Uterus (tissue), 4 donors: ENCODE data around the gene PLSCR1. TPM values are rescaled to one million over a fixed set of nuclear protein-coding genes. Genes with fewer than 3 reads are reported as not detected.
"Not testable (repeated sequence)": the region's sequence is repeated elsewhere in the genome, so short reads cannot be mapped to it uniquely, and the experiment has no call there.

Experiments
- DNase-seq, 2 donors: peaks; one replicate each; pipeline ENCODE4 v3.0.0-alpha.2; 2019 to 2020
- H3K27ac ChIP-seq, 2 donors: fragments of 200-600 bp; sonication (generic); 1 replicate in 1 of 2; 2 replicates in 1 of 2; pipeline ENCODE4 v1.5.1; 2016 to 2018
- H3K27me3 ChIP-seq, 2 donors: fragments of 200-600 bp; sonication (generic); one replicate each; pipeline ENCODE4 v1.5.1; 2018 to 2019; ENCODE audit warnings: control low read depth in 1 of 2
- H3K36me3 ChIP-seq, 2 donors: fragments of 200-600 bp; sonication (generic); one replicate each; pipeline ENCODE4 v1.5.1; 2019; ENCODE audit warnings: control low read depth in 1 of 2
- H3K4me1 ChIP-seq, 2 donors: fragments of 200-600 bp; sonication (generic); one replicate each; pipeline ENCODE4 v1.5.1; 2018 to 2019; ENCODE audit warnings: control low read depth in 1 of 2
- H3K4me3 ChIP-seq, 2 donors: fragments of 200-600 bp; sonication (generic); 1 replicate in 1 of 2; 2 replicates in 1 of 2; pipeline ENCODE4 v1.5.1; 2018 to 2019; ENCODE audit warnings: mild to moderate bottlenecking in 1 of 2
- H3K9me3 ChIP-seq, 2 donors: fragments of 200-600 bp; sonication (generic); one replicate each; pipeline ENCODE4 v1.5.1; 2019; ENCODE audit warnings: control low read depth in 1 of 2
- POLR2A ChIP-seq, 2 donors: fragments of 450-650 bp; IDR thresholded peaks; one replicate each; pipeline ENCODE4 v1.6.1; 2016; ENCODE audit warnings: antibody characterized with exemption in 2 of 2, mild to moderate bottlenecking in 1 of 2, moderate library complexity in 1 of 2
- intact Hi-C: fragments of 100-400 bp; cut with DNase I; formaldehyde crosslinking; loops from one replicate; pipeline ENCODE4 v1.15.1; 2023; ENCODE audit warnings: low total_unique reads
- total RNA-seq, 4 donors: library from RNA; depleted of rRNA in 3 of 4; stranded (reverse); fragments of >200 nt in 3 of 4; gene quantifications; one replicate each; pipeline versions ENCODE4 v1.1.0 to v1.2.4, GENCODE V29; 2014 to 2023
- TF ChIP-seq, protein P1 (sequence below), 4 experiments: fragments of 200-600 bp in 2 of 4; fragments of 450-650 bp in 2 of 4; sonication (generic) in 2 of 4; IDR thresholded peaks; one replicate each; pipeline ENCODE4 v1.5.1; 2016 to 2019; ENCODE audit warnings: antibody characterized with exemption in 4 of 4, mild to moderate bottlenecking in 2 of 4, moderate library complexity in 1 of 4
- donor health status: DM: yes; HTN: yes; CAD: no.

Gene PLSCR1
- total RNA-seq, 4 donors from 2014 or later: 75.6 to 248 (median 116) TPM

- no peak overlapping the region for H3K4me3 ChIP-seq
- H3K36me3 ChIP-seq: no peaks in the 10 kb centered on the region
- H3K27me3 ChIP-seq: no peaks in the 10 kb centered on the region
- TF ChIP-seq, protein P1, sequence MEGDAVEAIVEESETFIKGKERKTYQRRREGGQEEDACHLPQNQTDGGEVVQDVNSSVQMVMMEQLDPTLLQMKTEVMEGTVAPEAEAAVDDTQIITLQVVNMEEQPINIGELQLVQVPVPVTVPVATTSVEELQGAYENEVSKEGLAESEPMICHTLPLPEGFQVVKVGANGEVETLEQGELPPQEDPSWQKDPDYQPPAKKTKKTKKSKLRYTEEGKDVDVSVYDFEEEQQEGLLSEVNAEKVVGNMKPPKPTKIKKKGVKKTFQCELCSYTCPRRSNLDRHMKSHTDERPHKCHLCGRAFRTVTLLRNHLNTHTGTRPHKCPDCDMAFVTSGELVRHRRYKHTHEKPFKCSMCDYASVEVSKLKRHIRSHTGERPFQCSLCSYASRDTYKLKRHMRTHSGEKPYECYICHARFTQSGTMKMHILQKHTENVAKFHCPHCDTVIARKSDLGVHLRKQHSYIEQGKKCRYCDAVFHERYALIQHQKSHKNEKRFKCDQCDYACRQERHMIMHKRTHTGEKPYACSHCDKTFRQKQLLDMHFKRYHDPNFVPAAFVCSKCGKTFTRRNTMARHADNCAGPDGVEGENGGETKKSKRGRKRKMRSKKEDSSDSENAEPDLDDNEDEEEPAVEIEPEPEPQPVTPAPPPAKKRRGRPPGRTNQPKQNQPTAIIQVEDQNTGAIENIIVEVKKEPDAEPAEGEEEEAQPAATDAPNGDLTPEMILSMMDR (IDR thresholded peaks at IDR 0.05): no peak
- no peak for TF ChIP-seq POLR2A (IDR thresholded peaks at IDR 0.05)
- H3K9me3 ChIP-seq: no peaks in the 10 kb centered on the region
- DNase-seq: no peak
- no peaks in the 10 kb centered on the region for H3K4me1 ChIP-seq
- no peak overlapping the region for H3K27ac ChIP-seq
- intact Hi-C loops: no loop called here
Measured at GRCh38 chr3:146502887-146503460, 41.4 kb downstream of the PLSCR1 start.

DNA sequence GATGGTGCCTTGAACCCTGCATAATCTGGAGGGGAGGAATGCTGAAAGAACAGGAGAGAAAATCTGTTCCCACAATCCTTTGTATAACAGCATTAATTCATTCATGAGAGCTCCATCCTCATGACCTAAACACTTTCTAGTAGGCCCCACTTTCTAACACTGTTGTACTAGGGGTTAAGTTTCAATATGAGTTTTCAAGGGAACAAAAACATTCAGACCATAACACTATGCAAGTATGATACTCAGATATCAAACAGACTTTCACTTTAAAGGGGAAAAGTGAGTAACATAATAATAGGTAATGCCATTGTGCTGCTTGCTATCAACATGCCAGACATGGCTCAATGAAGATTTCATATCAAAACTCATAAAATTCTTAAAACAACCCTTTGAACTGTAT is 42.7 kb downstream of the PLSCR1 start:
- intact Hi-C loops: no loop called here
- TF ChIP-seq POLR2A (IDR thresholded peaks at IDR 0.05): no peak
- TF ChIP-seq, protein P1 (IDR thresholded peaks at IDR 0.05): no peak
- Histone ChIP-seq H3K4me1 (no peaks in the 10 kb centered on the region), H3K9me3 (no peaks in the 10 kb centered on the region), H3K36me3 (no peaks in the 10 kb centered on the region), H3K27ac (no peak overlapping the region), H3K27me3 (no peaks in the 10 kb centered on the region), H3K4me3 (no peak overlapping the region)
- DNase-seq: no peak

- no peak for DNase-seq
- no peaks in the 10 kb centered on the region for H3K27me3 ChIP-seq
- no peaks in the 10 kb centered on the region for H3K36me3 ChIP-seq
- no peak overlapping the region for H3K4me3 ChIP-seq
- H3K9me3 ChIP-seq: no peaks in the 10 kb centered on the region
- no peak overlapping the region for H3K27ac ChIP-seq
- intact Hi-C loops: no loop called here
- TF ChIP-seq, protein P1 (IDR thresholded peaks at IDR 0.05): no peak
- TF ChIP-seq POLR2A (IDR thresholded peaks at IDR 0.05): no peak
- H3K4me1 ChIP-seq: no peaks in the 10 kb centered on the region
Measured at GRCh38 chr3:146499701-146500100, 44.7 kb downstream of the PLSCR1 start.

- Histone ChIP-seq H3K4me3 (no peak overlapping the region), H3K4me1 (no peaks in the 10 kb centered on the region), H3K36me3 (no peaks in the 10 kb centered on the region), H3K27ac (no peak overlapping the region), H3K9me3 (no peaks in the 10 kb centered on the region), H3K27me3 (no peaks in the 10 kb centered on the region)
- intact Hi-C loops: no loop called here
- no peak for DNase-seq
- no peak for TF ChIP-seq POLR2A (IDR thresholded peaks at IDR 0.05)
- TF ChIP-seq, protein P1 (IDR thresholded peaks at IDR 0.05): no peak
Measured at GRCh38 chr3:146498002-146498736, 46.2 kb downstream of the PLSCR1 start.

DNA sequence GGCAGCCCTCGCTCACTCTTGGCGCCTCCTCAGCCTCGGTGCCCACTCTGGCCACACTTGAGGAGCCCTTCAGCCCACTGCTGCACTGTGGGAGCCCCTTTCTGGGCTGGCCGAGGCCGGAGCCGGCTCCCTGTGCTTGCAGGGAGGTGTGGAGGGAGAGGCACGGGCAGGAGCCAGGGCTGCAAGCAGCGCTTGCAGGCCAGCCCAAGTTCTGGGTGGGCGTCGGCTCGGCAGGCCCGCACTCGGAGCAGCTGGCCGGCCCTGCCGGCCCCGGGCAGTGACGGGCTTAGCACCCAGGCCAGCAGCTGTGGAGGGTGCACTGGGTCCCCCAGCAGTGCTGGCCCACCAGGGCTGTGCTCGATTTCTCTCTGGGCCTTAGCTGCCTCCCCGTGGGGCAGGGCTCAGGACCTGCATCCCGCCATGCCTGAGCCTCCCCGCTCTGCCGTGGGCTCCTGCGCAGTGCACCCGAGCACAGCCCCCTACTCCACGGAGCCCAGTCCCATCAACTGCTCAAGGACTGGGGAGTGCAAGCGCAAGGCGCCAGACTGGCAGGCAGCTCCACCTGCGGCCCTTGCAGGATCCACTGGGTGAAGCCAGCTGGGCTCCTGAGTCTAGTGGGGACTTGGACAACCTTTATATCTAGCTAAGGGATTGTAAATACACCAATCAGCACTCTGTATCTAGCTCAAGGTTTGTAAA is 47.1 kb downstream of the PLSCR1 start:
- H3K36me3 ChIP-seq, DNase-seq, H3K4me3 ChIP-seq, H3K9me3 ChIP-seq, H3K27ac ChIP-seq, H3K4me1 ChIP-seq, intact Hi-C loops, H3K27me3 ChIP-seq: not testable (repeated sequence)
